ENCODE measurements around the gene HIVEP1. TPM values are rescaled to one million over a fixed set of nuclear protein-coding genes. Genes with fewer than 3 reads are reported as not detected.

The HIVEP1 gene
- total RNA-seq, 1 experiment from 2014 or later: 6.6 TPM

DNA sequence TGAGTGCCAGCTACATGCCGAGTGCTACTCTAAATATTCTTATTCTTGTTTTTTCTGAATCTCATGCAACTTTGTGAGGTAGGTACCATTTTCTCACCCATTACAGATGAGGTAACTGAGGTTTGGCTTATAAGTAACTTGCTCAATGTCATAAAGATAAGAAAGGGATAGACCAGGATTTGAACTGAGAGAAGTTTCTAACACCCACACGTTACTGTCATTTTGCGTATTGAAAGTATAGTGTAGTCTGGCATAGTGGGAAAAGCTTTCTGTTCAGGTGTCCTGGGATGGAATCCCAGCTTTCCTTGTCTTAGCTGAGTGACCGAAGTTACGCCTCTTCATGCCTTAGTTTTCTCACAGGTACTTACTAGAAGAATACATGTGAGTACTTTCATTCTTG is 50.5 kb downstream of the HIVEP1 start:
- Histone ChIP-seq H3K9me2 (replicated peaks; ENCODE audit: low read length) (no peaks in the 10 kb centered on the region), H3K79me2 (ENCODE audit: low read length) (peaks cover 12% of the 10 kb centered on the region; the same call in 1 of the 2 replicates), H3K4me2 (ENCODE audit: low read length) (no peak overlapping the region), H3K27ac (ENCODE audit: low read length) (no peak overlapping the region), H3K27me3 (ENCODE audit: low read length) (no peaks in the 10 kb centered on the region), H2AFZ (ENCODE audit: low read length) (no peak overlapping the region), H3K9me3 (ENCODE audit: low read length) (no peaks in the 10 kb centered on the region), H3K9ac (ENCODE audit: low read length) (no peak overlapping the region), H4K20me1 (ENCODE audit: low read length) (0 out of 2 replicates have a peak, but pooled peaks cover 5% of the 10 kb centered on the region), H3K4me3 (ENCODE audit: low read length) (no peak overlapping the region), H3K4me1 (ENCODE audit: insufficient read depth, low read length) (peaks cover 12% of the 10 kb centered on the region; the same call in 1 of the 2 replicates), H3K36me3 (ENCODE audit: low read depth, low read length) (no peaks in the 10 kb centered on the region), H3F3A (ENCODE audit: low read length, unreplicated experiment) (no peaks in the 10 kb centered on the region)
- ChIA-PET POLR2A (ENCODE audit: unreplicated experiment) (no interaction called here), CTCF (no interaction called here)
- intact Hi-C loops (cut with micrococcal nuclease): no loop called here
- BruUV-seq (replicated peaks): no TSS peak
- DNase-seq: no peak
- ATAC-seq: no peak
- TF ChIP-seq EZH2 (IDR thresholded peaks at IDR 0.05; ENCODE audit: low read length, unreplicated experiment) (no peak), EZH2phosphoT487 (IDR thresholded peaks at IDR 0.05; ENCODE audit: borderline replicate concordance, low read length) (no peak)
- TF ChIP-seq, protein P1, sequence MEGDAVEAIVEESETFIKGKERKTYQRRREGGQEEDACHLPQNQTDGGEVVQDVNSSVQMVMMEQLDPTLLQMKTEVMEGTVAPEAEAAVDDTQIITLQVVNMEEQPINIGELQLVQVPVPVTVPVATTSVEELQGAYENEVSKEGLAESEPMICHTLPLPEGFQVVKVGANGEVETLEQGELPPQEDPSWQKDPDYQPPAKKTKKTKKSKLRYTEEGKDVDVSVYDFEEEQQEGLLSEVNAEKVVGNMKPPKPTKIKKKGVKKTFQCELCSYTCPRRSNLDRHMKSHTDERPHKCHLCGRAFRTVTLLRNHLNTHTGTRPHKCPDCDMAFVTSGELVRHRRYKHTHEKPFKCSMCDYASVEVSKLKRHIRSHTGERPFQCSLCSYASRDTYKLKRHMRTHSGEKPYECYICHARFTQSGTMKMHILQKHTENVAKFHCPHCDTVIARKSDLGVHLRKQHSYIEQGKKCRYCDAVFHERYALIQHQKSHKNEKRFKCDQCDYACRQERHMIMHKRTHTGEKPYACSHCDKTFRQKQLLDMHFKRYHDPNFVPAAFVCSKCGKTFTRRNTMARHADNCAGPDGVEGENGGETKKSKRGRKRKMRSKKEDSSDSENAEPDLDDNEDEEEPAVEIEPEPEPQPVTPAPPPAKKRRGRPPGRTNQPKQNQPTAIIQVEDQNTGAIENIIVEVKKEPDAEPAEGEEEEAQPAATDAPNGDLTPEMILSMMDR (conservative IDR thresholded peaks at IDR 0.05; ENCODE audit: low read depth, low read length): no peak

DNA sequence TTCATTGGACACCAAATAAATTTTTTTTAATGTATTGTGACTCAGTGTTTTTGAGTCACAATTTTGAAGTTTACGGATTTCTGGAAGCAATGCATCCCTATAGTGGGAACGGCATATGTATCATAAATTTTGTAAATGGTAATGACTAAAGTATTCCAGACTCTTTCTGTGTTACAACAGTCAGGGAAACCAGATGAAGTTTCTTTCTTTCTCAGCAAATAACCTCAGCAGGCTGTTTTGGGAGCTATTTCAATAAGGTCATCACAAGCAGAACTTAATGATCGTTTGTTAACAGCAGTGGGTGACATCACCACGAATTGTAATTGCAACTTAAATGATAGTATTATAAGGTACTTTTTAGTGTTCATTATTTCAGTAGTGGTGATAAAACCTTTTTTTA is 52.0 kb downstream of the HIVEP1 start:
- peaks cover 16% of the 10 kb centered on the region for H3K4me1 ChIP-seq (ENCODE audit: insufficient read depth, low read length)
- ATAC-seq (peak; percentile 72), DNase-seq (peak; percentile 54)
- H3K9me3 ChIP-seq (ENCODE audit: low read length): no peaks in the 10 kb centered on the region
- POLR2A ChIA-PET (ENCODE audit: unreplicated experiment): interaction anchor here (0.6 kb wide), 1 partner anchor 1685 kb away, joined by 5 read pairs; no protein-coding TSS in a partner anchor
- H3K9me2 ChIP-seq (replicated peaks; ENCODE audit: low read length): no peaks in the 10 kb centered on the region
- H3K4me3 ChIP-seq (ENCODE audit: low read length): no peak overlapping the region
- no peaks in the 10 kb centered on the region for H3K27me3 ChIP-seq (ENCODE audit: low read length)
- no peaks in the 10 kb centered on the region for H3K36me3 ChIP-seq (ENCODE audit: low read depth, low read length)
- H2AFZ ChIP-seq (ENCODE audit: low read length): no peak overlapping the region
- no TSS peak for BruUV-seq (replicated peaks)
- no peak overlapping the region for H3K9ac ChIP-seq (ENCODE audit: low read length)
- peaks cover 11% of the 10 kb centered on the region; the same call in 1 of the 2 replicates for H3K79me2 ChIP-seq (ENCODE audit: low read length)
- H3F3A ChIP-seq (ENCODE audit: low read length, unreplicated experiment): no peaks in the 10 kb centered on the region
- intact Hi-C loops (cut with micrococcal nuclease): no loop called here
- 0 out of 2 replicates have a peak, but pooled peaks cover 5% of the 10 kb centered on the region for H4K20me1 ChIP-seq (ENCODE audit: low read length)
- TF ChIP-seq, protein P1 (conservative IDR thresholded peaks at IDR 0.05; ENCODE audit: low read depth, low read length): no peak
- no peak for TF ChIP-seq EZH2 (IDR thresholded peaks at IDR 0.05; ENCODE audit: low read length, unreplicated experiment)
- TF ChIP-seq EZH2phosphoT487 (IDR thresholded peaks at IDR 0.05; ENCODE audit: borderline replicate concordance, low read length): no peak
- H3K27ac ChIP-seq (ENCODE audit: low read length): peak overlapping the region; percentile 40
- 0 out of 2 replicates have a peak overlapping the region, but pooled peaks have one; percentile 11 for H3K4me2 ChIP-seq (ENCODE audit: low read length)
- CTCF ChIA-PET: no interaction called here

DNA sequence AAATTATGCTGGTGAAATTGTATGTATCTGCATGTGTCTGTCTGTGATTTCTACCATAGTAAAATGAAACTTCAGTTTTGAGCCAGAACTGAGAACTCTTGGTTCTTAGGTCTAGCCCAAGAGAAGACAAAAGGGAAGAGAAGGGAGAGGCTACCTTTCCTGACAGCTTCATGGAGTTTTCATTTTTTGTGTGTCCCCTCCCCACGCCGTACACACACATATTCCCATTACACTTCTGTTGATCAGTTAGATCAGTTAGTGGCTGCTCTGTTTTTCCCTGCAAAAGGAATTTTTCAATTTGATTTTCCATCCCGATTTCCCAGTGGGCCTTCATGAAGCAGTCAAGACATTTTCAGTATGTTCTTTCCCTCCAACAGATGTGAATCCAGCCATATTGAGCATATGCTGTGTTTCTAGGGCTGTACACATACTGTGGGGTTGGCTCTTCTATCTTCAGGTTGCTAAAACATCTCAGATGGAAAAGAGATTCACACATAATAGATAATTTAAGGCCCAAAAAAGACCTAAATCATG is 52.5 kb downstream of the HIVEP1 start:
- TF ChIP-seq EZH2 (IDR thresholded peaks at IDR 0.05; ENCODE audit: low read length, unreplicated experiment) (no peak), EZH2phosphoT487 (IDR thresholded peaks at IDR 0.05; ENCODE audit: borderline replicate concordance, low read length) (no peak)
- TF ChIP-seq, protein P1 (conservative IDR thresholded peaks at IDR 0.05; ENCODE audit: low read depth, low read length): no peak
- Histone ChIP-seq H3K9me2 (replicated peaks; ENCODE audit: low read length) (no peaks in the 10 kb centered on the region), H3K4me1 (ENCODE audit: insufficient read depth, low read length) (peaks cover 18% of the 10 kb centered on the region), H3K4me2 (ENCODE audit: low read length) (0 out of 2 replicates have a peak overlapping the region, but pooled peaks have one; percentile 11), H3K36me3 (ENCODE audit: low read depth, low read length) (no peaks in the 10 kb centered on the region), H4K20me1 (ENCODE audit: low read length) (0 out of 2 replicates have a peak, but pooled peaks cover 5% of the 10 kb centered on the region), H3K79me2 (ENCODE audit: low read length) (peaks cover 11% of the 10 kb centered on the region; the same call in 1 of the 2 replicates), H3K9me3 (ENCODE audit: low read length) (no peaks in the 10 kb centered on the region), H3K4me3 (ENCODE audit: low read length) (no peak overlapping the region), H3K27ac (ENCODE audit: low read length) (peak overlapping the region; percentile 40), H3F3A (ENCODE audit: low read length, unreplicated experiment) (no peaks in the 10 kb centered on the region), H3K27me3 (ENCODE audit: low read length) (no peaks in the 10 kb centered on the region), H3K9ac (ENCODE audit: low read length) (no peak overlapping the region), H2AFZ (ENCODE audit: low read length) (no peak overlapping the region)
- intact Hi-C loops (cut with micrococcal nuclease): no loop called here
- no peak for DNase-seq
- ChIA-PET POLR2A (ENCODE audit: unreplicated experiment) (no interaction called here), CTCF (no interaction called here)
- ATAC-seq: no peak
- no TSS peak for BruUV-seq (replicated peaks)
